SK-N-SH (cell line): ENCODE measurements around the gene HLA-DPA1. TPM values are rescaled to one million over a fixed set of nuclear protein-coding genes. Genes with fewer than 3 reads are reported as not detected.

ENCODE experiments used
- CTCF ChIA-PET: fragments of 300-600, 350-600 bp; formaldehyde crosslinking; extraction: SDS; loops from one replicate; lab custom pipeline; 2021; lab: Yijun Ruan, JAX
- POLR2A ChIA-PET: fragments of 350-600 bp; sonication (Branson Sonifier 250); formaldehyde crosslinking; extraction: SDS; loops from one replicate; lab custom pipeline; 2020; ENCODE audit warnings: antibody characterized with exemption, inconsistent platforms; lab: Yijun Ruan, JAX
- DNase-seq: peaks from one replicate; pipeline ENCODE4 v3.0.0; 2012
- H2AFZ ChIP-seq: fragments of 200-600 bp; sonication (generic); 2 replicates; pipeline ENCODE4 v1.8.1; 2016; ENCODE audit warnings: antibody characterized with exemption, mild to moderate bottlenecking, low read depth
- H3F3A ChIP-seq: fragments of 200-600 bp; sonication (generic); replicated peaks from 2 replicates; pipeline ENCODE3; 2016; ENCODE audit warnings: antibody characterized with exemption, mild to moderate bottlenecking; ENCODE audit not compliant: insufficient read depth
- H3K27ac ChIP-seq, 2 experiments: fragments of 200-500 bp in 1 of 2; fragments of 200-600 bp in 1 of 2; sonication (Bioruptor generic) in 1 of 2; sonication (generic), shearing (Covaris generic) in 1 of 2; 2 replicates each; pipeline versions ENCODE4 v1.5.1 to v1.6.1; 2014 to 2016; ENCODE audit warnings: low read depth in 2 of 2, inconsistent platforms in 1 of 2, low read length in 1 of 2, mild to moderate bottlenecking in 1 of 2, mixed read lengths in 1 of 2
- H3K27me3 ChIP-seq: fragments of 200-600 bp; sonication (generic), shearing (Covaris generic); 2 replicates; pipeline ENCODE4 v1.6.1; 2016; ENCODE audit warnings: mixed run types; ENCODE audit not compliant: insufficient read depth
- H3K36me3 ChIP-seq, 2 experiments: fragments of 200-500 bp in 1 of 2; fragments of 200-600 bp in 1 of 2; sonication (Bioruptor generic) in 1 of 2; sonication (generic) in 1 of 2; replicated peaks in 1 of 2; 2 replicates each; pipeline versions ENCODE3 to v1.5.1; 2014 to 2016; ENCODE audit warnings: low read length in 1 of 2, mild to moderate bottlenecking in 1 of 2; ENCODE audit not compliant: insufficient read depth in 2 of 2, control insufficient read depth in 1 of 2
- H3K4me1 ChIP-seq, 2 experiments: fragments of 200-500 bp in 1 of 2; fragments of 200-600 bp in 1 of 2; sonication (Bioruptor generic) in 1 of 2; sonication (generic), shearing (Covaris generic) in 1 of 2; 2 replicates each; pipeline versions ENCODE4 v1.5.1 to v1.6.1; 2014 to 2016; ENCODE audit warnings: low read depth in 1 of 2, low read length in 1 of 2, mixed run types in 1 of 2; ENCODE audit not compliant: insufficient read depth in 2 of 2, control insufficient read depth in 1 of 2
- H3K4me2 ChIP-seq: fragments of 200-600 bp; sonication (generic), shearing (Covaris generic); 2 replicates; pipeline ENCODE4 v1.6.1; 2017; ENCODE audit warnings: mixed run types
- H3K4me3 ChIP-seq, 2 experiments: fragments of 200-500 bp in 1 of 2; fragments of 200-600 bp in 1 of 2; sonication (Bioruptor generic) in 1 of 2; sonication (generic), shearing (Covaris generic) in 1 of 2; 2 replicates each; pipeline versions ENCODE4 v1.5.1 to v1.8.1; 2014 to 2016; ENCODE audit warnings: low read depth in 2 of 2, inconsistent platforms in 1 of 2, low read length in 1 of 2, mild to moderate bottlenecking in 1 of 2, mixed read lengths in 1 of 2, moderate library complexity in 1 of 2
- H3K79me2 ChIP-seq: fragments of 200-600 bp; sonication (generic); 2 replicates; pipeline ENCODE4 v1.8.1; 2017; ENCODE audit warnings: mild to moderate bottlenecking; ENCODE audit not compliant: insufficient read depth
- H3K9ac ChIP-seq: fragments of 200-600 bp; sonication (generic); 2 replicates; pipeline ENCODE4 v1.6.1; 2017; ENCODE audit warnings: mixed run types
- H3K9me2 ChIP-seq: fragments of 200-600 bp; sonication (generic); 2 replicates; pipeline ENCODE4 v1.6.1; 2017; ENCODE audit warnings: mixed run types
- H3K9me3 ChIP-seq: fragments of 200-600 bp; sonication (generic); 2 replicates; pipeline ENCODE4 v1.6.1; 2017; ENCODE audit warnings: mixed run types, mild to moderate bottlenecking, moderate library complexity
- H4K20me1 ChIP-seq: fragments of 200-600 bp; sonication (generic); 2 replicates; pipeline ENCODE4 v1.6.1; 2017; ENCODE audit warnings: mild to moderate bottlenecking, mixed run types; ENCODE audit not compliant: insufficient read depth
- CHD2 ChIP-seq: fragments of 150-350 bp; IDR thresholded peaks from 2 replicates; pipeline ENCODE4 v1.6.1; 2018; ENCODE audit warnings: low read length; ENCODE audit not compliant: partially characterized antibody
- CTCF ChIP-seq: fragments of 200-600 bp; sonication (generic); IDR thresholded peaks from 2 replicates; pipeline ENCODE4 v1.6.1; 2017; ENCODE audit warnings: antibody characterized with exemption, mild to moderate bottlenecking, moderate library complexity
- ELF1 ChIP-seq: IDR thresholded peaks from 2 replicates; pipeline ENCODE4 v1.4.0; 2012
- EP300 ChIP-seq, 2 experiments: IDR thresholded peaks; 2 replicates each; pipeline versions ENCODE4 v1.4.0 to v1.6.1; 2012; ENCODE audit warnings: borderline replicate concordance in 1 of 2, low read depth in 1 of 2, low read length in 1 of 2
- FOSL2 ChIP-seq: IDR thresholded peaks from 2 replicates; pipeline ENCODE4 v1.4.0; 2012; ENCODE audit warnings: low read depth, mild to moderate bottlenecking, moderate library complexity, borderline replicate concordance
- FOXM1 ChIP-seq: IDR thresholded peaks from 2 replicates; pipeline ENCODE4 v1.4.0; 2012; ENCODE audit warnings: low read depth, mild to moderate bottlenecking
- GABPA ChIP-seq: IDR thresholded peaks from 2 replicates; pipeline ENCODE4 v1.4.0; 2012; ENCODE audit warnings: low read depth, mild to moderate bottlenecking
- GATA2 ChIP-seq: sonication (generic); formaldehyde crosslinking; IDR thresholded peaks from 2 replicates; pipeline ENCODE4 v1.5.0; 2020; ENCODE audit warnings: mild to moderate bottlenecking, missing genetic modification reagents
- MAX ChIP-seq: IDR thresholded peaks from 2 replicates; pipeline ENCODE4 v1.4.0; 2012; ENCODE audit warnings: low read depth
- MEF2A ChIP-seq: IDR thresholded peaks from 2 replicates; pipeline ENCODE4 v1.4.0; 2012; ENCODE audit warnings: low read depth, borderline replicate concordance
- PBX3 ChIP-seq: IDR thresholded peaks from 2 replicates; pipeline ENCODE4; 2012
- RXRA ChIP-seq: IDR thresholded peaks from 2 replicates; pipeline ENCODE4 v1.4.0; 2012; ENCODE audit warnings: low read depth, mild to moderate bottlenecking, borderline replicate concordance
- SIN3A ChIP-seq: IDR thresholded peaks from 2 replicates; pipeline ENCODE4 v1.6.1; 2012; ENCODE audit warnings: low read depth, mild to moderate bottlenecking, low read length, moderate library complexity, borderline replicate concordance
- SMC3 ChIP-seq: IDR thresholded peaks from 2 replicates; pipeline ENCODE4 v1.6.1; 2012; ENCODE audit warnings: low read depth, low read length, improper control_type of control experiment
- TEAD4 ChIP-seq: IDR thresholded peaks from 2 replicates; pipeline ENCODE4 v1.4.0; 2012; ENCODE audit warnings: mild to moderate bottlenecking, borderline replicate concordance; ENCODE audit not compliant: insufficient read depth
- USF1 ChIP-seq: IDR thresholded peaks from 2 replicates; pipeline ENCODE4 v1.4.0; 2012; ENCODE audit warnings: low read depth, borderline replicate concordance
- USF2 ChIP-seq: fragments of 150-350 bp; IDR thresholded peaks from 2 replicates; pipeline ENCODE4 v1.6.1; 2017; ENCODE audit warnings: antibody characterized with exemption, low read length, low read depth, borderline replicate concordance
- YY1 ChIP-seq: IDR thresholded peaks from 2 replicates; pipeline ENCODE4 v1.4.0; 2012; ENCODE audit warnings: low read depth, mild to moderate bottlenecking
- WGBS: methylation state at CpG from one replicate; pipeline ENCODE4 v1.1.6; 2017; ENCODE audit warnings: low lambda C conversion rate; 5-methylcytosine and 5-hydroxymethylcytosine counted together
- polyA plus RNA-seq, 3 experiments: library from polyadenylated mRNA; depleted of rRNA; stranded (reverse); fragments of >200 nt; gene quantifications; 2 replicates each; pipeline ENCODE4 v1.2.3, GENCODE V29; 2012

Gene HLA-DPA1
- polyA plus RNA-seq, 1 of the 3 experiments (the other 2 are of a cell fraction): 1.9 TPM

- Histone ChIP-seq H3K9me3 (no peaks in the 10 kb centered on the region), H3K27ac (no peak overlapping the region), H3K79me2 (no peaks in the 10 kb centered on the region), H3K4me3 (no peak overlapping the region), H4K20me1 (no peaks in the 10 kb centered on the region), H3K4me2 (no peak overlapping the region), H3K9ac (no peak overlapping the region), H2AFZ (no peak overlapping the region), H3K4me1 (no peaks in the 10 kb centered on the region), H3F3A (no peaks in the 10 kb centered on the region), H3K9me2 (no peaks in the 10 kb centered on the region; the same call in 1 of the 2 replicates), H3K36me3 (no peaks in the 10 kb centered on the region), H3K27me3 (peaks cover 13% of the 10 kb centered on the region; the same call in 1 of the 2 replicates)
- ChIA-PET POLR2A (no interaction called here), CTCF (interaction anchor here (1.0 to 1.2 kb wide), 3 partner anchors 15 to 623 kb away, joined by 3 to 4 read pairs (median 4); no protein-coding TSS in a partner anchor)
- TF ChIP-seq USF1: no peak
- TF ChIP-seq FOXM1: no peak
- no peak for TF ChIP-seq FOSL2
- no peak for TF ChIP-seq TEAD4
- TF ChIP-seq CTCF: no peak
- no peak for TF ChIP-seq CHD2
- no peak for TF ChIP-seq SMC3
- no peak for TF ChIP-seq EP300 (IDR thresholded peaks at IDR 0.05; ENCODE audit: borderline replicate concordance in 1 of 2, low read depth in 1 of 2, low read length in 1 of 2)
- no peak for TF ChIP-seq USF2
- no peak for TF ChIP-seq GATA2
- TF ChIP-seq MEF2A: no peak
- TF ChIP-seq GABPA: no peak
- no peak for TF ChIP-seq RXRA
- no peak for TF ChIP-seq MAX
- TF ChIP-seq YY1: no peak
- no peak for TF ChIP-seq SIN3A
- TF ChIP-seq PBX3: no peak
- TF ChIP-seq ELF1: no peak
- no peak for DNase-seq
- 0% methylated on average over 1 of the region's 1 CpG for WGBS
These were observed 36.9 kb downstream of the HLA-DPA1 start for GRCh38 chr6:33036535-33036934.
